NCI-H187 (cell line): Measurements from ENCODE around the gene TBC1D25.
"Not testable (repeated sequence)": the region's sequence is repeated elsewhere in the genome, so short reads cannot be mapped to it uniquely, and the experiment has no call there.

Source experiments
- DNase-seq, 2 experiments: peaks; one replicate each; lab custom pipeline; 2025; lab: John Stamatoyannopoulos, UW

The TBC1D25 gene

DNA sequence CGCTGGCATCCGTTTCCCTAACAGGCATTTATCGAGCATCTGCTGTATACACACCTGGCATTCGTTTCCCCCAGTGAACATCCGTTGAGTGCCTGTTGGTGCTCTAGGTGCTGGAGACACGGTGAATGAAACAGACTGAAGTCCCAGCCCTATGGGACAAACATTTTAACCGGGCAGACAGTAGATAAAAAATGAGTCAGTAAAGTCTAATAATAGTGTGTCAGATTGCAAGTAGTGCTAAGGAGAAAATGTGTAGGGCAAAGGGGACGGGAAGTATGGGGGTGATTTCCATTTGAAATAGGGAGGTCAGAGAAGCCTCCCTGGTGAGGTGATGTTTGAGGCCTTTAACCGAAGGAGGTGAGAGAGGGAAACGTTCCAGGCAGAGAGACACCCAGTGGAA is 23.2 kb upstream of the TBC1D25 start:
- no peak for DNase-seq

DNA sequence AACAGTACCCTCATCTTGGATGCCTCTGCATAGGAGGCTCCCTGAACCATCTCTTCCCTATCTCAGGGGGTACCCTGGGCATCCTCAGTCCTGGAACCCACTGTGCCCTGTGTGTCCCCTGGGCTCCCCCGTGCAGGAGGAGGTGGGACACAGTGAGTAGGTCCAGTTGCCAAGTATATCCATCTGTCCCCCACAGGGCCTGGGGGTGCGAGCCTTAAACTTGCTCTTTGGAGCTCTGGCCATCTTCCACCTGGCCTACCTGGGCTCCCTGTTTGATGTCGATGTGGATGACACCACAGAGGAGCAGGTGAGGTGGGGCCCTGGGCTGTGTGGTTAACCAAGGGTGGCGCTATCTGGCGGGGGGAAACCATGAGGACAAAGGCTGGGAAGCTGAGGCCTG is 22.5 kb upstream of the TBC1D25 start:
- DNase-seq, result no peak

DNA sequence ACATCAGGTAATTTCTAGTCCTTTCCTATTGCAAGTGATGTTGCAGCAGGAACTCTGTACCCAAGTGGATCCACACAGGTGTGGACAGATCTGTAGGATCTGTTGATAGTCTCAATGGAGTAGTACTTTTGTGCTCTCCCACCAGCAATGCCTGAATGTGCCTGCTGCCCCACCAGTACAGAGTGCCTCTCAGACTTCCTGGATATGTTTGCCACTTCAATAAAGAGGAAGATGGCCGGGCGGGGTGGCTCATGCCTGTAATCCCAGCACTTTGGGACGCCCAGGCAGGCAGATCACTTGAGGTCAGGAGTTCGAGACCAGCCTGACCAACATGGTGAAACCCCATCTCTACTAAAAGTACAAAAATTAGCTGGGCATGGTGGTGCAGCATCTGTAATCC is 20.0 kb upstream of the TBC1D25 start:
- DNase-seq, result not testable (repeated sequence)

DNA sequence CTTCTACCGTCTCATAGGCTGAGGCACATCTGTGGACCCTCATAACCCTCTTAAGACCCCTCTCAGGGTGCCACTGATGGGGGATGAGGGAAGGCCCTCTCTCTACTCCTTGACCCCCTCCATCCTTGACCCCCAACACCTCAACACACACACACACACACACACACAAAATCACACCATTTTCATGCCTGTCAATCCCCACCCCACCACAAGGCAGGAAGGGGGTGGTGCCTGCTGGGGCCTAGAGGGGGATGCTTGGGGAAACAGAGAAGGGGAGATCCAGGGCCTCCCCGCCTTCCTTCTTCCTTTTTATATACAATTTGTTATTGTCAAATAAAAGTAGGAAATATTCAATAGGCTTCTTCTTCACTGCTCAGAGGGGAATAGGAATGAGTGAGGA is 19.1 kb upstream of the TBC1D25 start:
- DNase-seq, result no peak

DNA sequence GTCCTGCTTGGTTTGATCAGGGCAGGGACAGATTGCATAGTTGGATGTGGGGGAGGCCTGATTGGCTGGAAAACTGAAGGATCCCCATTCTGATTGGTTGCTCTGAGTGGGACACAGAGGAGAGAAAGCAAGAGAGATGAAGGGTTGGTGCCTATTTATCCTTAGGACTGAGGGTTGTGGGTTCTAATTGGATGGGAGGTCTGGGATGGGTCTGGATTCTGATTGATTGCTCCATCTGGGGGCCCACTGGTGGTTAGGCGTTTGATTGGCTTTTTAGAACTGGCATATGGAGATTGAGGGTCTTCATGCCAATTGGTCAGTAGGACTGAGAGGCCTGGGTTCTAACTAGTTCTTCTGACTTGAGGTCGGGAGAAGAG is 18.6 kb upstream of the TBC1D25 start:
- DNase-seq, result no peak

DNA sequence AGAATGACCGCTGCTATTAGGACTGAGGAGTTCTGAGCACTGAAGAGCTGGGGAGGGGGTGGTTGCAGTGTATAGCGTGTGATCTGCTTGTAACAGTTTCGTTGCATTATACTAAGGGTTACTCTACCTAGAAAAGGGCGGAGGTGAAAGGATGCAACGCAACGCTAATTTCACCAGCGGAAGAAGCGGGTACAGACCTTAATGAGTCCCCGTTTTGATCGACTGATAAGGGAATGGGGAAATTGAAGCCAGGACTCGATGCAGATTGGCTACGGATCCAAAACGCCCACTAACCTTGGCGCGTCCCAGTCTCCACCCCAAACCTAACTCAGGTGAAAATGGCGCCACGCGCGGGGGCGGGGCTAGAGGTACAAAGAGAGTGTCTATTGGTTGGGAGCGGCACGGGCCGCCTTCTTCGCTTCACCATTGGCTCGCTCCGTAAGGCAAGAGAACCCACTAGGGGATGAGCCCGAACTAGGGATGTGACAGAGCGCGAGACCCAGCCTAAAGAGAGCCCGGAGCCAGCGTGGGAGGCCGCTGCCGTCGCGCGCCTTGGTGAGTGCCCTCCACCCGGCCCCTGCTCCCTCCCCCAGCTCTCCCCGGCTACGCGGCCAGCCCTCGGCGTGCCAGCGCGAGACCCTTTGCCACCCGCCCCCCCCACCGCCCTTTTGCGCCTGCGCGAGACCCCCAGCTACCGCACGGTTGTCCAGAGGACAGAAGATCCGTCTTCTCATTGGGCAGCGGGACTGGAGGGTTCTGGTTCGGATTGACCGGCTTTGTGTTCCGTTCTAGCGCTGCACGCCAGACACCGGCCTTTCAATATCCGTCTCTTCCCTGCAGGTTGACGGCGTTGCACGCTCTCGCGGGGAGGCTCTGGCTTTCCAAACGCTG is 17.9 kb upstream of the TBC1D25 start, which contains the start of gene EBP:
Gene EBP, plus strand, starts transcription at position 456 of the 891 bp plus-strand sequence. CDS start 1,964 bp downstream, outside the sequence.
- peak; percentile 90 to 93 for DNase-seq

DNA sequence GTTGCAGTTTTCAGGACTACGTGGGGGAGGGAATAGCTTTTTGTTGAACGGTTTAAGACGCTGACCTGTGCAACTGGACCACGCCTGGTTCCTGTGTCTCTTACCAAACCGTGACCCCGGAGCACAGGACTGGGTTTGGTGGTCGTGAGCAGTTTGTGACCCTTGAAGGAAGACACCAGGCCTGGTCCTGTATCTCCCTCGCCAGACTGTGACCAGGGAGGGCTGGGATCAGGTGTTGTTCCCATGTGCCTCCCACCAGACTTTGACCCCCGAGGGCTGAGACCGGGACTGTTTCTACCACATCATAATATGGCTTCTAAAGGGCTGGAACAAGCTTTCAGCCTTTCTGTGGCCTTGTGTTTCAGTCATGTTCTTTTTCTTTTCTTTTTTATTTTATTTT is 17.2 kb upstream of the TBC1D25 start:
- no peak for DNase-seq

DNA sequence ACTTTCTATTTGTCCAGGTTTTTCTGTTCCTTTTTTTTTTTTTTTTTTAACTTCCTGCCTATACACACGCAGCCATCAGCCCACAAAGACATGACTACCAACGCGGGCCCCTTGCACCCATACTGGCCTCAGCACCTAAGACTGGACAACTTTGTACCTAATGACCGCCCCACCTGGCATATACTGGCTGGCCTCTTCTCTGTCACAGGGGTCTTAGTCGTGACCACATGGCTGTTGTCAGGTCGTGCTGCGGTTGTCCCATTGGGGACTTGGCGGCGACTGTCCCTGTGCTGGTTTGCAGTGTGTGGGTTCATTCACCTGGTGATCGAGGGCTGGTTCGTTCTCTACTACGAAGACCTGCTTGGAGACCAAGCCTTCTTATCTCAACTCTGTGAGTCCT is 15.8 kb upstream of the TBC1D25 start:
- DNase-seq, result no peak

DNA sequence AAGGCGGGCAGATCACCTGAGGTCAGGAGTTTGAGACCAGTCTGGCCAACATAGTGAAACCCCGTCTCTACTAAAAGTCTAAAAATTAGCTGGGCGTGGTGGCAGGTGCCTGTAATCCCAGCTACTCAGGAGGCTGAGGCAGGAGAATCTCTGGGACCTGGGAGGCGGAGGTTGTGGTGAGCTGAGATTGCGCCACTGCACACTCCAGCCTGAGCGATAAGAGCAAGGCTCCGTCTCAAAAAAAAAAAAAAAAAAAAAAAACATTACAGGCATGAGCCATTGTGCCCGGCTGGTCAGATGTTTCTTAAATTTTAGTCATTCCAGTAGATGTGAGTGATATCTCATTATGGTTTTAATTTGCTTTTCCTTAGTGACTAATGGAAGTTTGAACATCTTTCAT is 13.7 kb upstream of the TBC1D25 start:
- not testable (repeated sequence) for DNase-seq

DNA sequence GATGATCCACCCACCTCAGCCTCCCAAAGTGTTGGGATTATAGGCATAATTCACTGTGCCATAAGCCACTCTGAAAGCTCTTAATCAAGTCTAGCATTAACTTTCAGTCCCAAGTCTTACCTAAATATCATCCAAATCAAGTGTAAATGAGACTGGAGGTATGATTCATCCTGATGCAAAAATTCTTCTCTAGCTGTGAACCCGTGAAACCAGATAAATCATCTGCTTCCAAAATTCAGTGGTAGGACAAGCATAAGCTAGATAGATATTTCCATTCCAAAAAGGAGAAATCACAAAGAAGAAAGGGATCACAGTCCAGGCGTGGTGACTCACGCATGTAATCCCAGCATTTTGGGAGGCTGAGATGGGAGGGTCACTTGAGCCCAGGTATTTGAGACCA is 8.8 kb upstream of the TBC1D25 start:
- DNase-seq, result no peak

DNA sequence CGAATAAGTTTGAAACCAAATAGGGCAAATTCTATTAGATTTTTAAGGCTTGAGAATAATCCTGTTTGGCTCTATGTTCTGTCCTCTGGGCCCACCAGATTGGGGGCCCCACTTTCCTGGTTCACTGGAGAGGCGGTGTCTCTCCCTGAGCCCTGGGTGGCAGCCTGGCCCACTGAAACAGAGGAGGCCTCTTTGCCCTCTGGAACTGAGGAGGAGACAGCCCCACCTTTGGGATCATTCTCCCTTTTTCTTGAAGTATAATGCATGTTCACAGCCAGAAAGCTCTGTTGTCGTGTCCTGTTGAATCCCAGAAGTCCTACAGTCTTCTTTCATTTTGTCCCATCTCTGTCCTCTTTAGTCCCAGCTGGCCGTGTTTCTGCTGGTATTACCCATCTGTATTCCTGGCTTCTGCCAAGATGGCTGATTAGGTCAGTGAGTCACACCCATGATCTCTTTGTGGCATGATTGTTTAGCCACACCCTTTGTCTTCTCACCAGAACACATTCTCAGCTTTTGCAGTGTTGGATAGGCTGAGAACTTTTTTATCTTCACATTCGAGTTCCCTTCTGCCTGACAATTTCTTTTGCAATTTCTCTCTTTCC is 8.1 kb upstream of the TBC1D25 start:
- no peak for DNase-seq

DNA sequence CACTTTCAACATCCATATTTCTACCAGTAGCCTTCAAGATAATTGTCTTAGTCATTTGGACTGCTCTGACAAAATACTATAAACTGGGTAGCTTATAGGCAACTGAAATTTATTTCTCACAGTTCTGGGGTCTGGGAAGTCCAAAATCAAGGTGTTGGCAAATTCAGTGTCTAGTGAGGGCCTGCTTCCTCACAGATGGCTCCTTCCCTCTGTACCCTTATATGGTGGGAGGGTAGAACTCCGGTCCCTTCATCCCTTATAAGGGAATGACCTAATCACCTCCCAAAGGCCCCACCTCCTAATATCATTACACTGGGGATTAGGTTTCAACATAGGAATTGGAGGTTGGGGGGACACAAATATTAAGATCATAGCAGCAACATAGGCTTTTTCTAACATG is 7.4 kb upstream of the TBC1D25 start:
- no peak for DNase-seq

DNA sequence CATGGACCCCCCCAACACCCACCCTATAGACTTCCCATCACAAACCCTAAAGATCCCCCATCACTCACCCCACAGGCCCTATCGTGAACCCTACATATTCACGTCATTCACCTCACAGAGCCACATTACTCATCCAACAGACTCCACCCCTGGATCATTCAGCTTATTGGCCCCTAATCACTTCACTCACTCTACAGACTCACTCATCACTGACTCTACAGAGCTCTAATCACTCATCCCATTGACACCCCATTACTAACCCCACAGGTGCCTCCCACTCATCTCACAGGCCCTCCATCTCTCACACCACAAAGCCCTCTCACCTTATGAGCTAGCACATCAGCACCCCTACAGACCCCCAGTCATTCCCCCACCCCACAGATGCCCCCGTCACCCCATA is 6.3 kb upstream of the TBC1D25 start:
- no peak for DNase-seq

DNA sequence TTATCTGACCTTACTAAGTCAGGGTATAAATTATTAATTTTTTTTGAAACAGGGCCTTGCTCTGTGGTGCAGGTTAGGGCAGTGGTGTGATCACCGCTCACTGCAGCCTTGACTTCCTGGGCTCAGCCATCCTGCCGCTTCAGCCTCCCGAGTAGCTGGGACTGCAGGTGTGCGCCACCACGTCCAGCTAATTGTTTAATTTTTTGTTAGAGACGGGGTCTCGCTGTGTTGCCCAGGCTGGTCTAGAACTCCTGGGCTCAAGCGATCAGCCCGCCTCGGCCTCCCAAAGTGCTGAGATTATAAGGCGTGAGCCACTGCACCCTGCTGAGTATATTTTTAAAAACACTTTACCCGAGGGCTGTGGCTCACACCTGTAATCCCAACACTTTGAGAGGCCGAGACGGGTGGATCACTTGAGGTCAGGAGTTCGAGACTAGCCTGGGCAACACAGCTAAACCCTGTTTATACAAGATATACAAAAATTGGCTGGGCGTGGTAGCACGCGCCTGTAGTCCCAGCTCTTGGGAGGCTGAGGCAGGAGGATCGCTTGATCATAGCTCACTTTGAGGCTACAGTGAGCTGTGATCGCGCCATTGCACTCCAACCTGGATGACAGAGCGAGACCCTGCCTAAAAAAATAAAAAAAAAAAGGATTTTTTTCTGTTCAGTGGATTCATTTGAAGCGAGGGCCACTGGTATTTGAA is 721 bp upstream of the TBC1D25 start:
- no peak for DNase-seq

DNA sequence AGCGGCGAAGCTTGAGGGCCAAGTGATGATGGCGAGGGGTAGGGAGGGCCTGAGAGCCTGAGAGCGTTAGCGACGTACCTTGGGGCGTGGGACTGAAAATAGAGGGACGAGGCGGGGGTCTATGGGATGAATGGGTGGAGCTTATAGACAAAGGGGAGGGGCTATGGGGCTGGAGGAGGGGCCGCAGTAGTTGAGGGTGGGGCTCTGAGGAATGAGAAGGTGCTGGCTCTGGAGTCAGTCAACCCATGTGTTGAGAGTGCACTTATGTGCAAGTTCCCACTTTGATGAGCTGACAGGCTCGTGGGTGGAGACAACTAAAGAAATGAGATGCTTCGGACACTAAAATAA is 488 bp downstream of the TBC1D25 start:
- DNase-seq, result peak in 1 of 2 experiments; percentile 70

DNA sequence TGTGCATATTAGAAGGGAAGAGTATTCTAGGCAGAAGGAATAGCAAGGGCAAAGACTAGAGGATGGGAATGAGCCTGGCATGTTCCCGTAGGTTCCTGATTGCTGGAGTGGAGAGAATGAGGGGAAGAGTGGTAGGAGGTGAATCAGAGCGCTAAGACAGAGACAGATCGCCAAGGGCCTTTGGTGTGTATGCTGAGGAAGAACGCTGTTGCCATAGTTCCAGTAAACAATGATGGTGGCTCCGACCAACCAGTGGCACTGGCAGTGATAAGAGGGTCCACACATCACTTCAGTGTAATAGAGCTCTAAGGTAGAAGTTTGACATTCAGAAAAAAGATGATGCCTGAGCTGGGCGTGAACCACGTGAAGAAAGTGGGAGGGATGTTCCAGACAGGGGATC is 966 bp downstream of the TBC1D25 start:
- DNase-seq, result no peak

DNA sequence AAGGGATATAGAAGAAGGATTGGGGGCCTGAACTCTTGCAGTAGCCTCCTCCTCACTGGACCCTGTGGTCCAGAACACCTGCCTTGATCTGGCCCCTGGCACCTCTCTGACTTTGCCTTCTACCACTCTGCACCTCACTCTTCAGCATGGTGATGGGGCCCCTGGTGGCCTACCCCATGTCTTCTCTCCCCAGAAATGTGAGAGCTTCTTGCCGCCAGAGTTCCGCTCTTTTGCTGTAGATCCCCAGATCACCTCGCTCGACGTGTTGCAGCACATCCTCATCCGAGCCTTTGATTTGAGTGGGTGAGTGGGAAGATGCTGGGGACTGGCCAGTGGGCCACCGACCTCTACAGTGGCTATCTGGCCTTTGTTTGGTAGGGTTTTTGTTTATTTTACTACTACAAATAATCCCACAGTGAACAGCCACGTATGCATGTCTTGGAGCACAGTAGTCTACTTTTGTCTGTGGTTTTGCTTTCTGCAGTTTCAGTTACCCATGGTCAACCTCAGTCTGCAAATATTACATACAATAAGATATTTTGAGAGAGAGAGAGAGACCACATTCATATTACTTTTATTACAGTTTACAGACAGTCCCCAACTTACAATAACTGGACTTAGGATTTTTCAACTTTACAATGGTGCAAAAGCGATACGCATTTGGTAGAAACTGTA is 1.8 kb downstream of the TBC1D25 start:
- DNase-seq, result no peak

DNA sequence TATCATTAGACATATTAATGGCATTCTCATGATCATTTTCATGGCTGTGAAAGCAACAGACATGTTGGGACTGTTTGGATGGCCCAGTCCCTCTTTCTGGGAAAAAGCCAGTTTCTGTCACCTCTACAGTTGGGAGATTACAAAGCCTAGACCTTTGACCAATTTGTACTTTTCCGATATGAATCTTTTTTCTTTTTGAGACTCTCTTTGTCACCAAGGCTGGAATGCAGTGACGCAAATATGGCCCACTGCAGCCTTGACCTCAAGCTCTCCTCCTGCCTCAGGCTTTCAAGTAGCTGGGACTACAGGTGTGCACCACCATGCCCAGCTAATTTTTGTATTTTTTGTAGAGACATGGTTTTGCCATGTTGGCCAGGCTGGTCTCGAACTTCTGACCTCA is 9.4 kb downstream of the TBC1D25 start:
- no peak for DNase-seq

DNA sequence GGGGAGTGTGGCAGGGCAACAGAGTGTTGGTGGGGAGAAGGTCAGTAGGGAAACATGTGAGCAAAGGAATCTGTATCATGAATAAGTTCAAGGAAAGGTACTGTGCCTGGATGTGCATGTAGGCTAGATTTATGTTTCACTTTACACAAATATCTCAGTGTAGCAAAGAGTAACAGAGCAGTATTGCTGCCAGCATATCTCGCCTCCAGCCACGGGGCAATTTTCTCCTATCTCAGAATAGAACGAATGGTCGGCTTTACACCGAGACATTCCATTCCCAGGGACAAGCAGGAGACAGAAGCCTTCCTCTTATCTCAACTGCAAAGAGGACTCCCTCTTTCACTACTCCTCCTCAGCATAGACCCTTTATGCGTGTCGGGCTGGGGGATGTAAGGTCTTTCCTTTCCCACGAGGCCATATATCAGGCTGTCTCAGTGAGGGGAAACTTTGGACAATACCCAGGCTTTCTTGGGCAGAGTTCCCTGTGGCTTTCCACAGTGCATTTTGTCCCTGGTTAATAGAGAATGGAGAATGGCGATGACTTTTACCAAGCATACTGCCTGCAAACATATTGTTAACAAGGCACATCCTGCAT is 16.3 kb downstream of the TBC1D25 start:
- DNase-seq, result not testable (repeated sequence)

DNA sequence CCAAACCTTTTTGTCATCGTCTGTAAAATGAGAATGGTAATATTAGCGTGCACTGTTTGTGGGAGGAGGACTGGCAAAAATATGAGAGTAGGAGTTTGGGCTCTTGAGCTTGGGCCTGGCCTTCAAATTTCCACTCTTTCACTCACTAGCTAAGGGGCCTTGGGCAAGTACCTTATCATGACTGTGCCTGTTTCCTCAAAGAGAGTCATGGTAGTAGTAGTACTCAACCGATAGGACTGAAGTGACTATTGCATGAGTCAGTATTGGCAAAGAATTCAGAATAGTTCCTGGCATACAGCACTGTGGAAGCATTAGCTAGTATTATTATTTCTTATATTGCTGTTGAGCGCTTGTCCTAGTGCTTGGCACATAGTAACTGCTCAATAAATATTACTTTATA is 18.8 kb downstream of the TBC1D25 start:
- DNase-seq, result no peak

DNA sequence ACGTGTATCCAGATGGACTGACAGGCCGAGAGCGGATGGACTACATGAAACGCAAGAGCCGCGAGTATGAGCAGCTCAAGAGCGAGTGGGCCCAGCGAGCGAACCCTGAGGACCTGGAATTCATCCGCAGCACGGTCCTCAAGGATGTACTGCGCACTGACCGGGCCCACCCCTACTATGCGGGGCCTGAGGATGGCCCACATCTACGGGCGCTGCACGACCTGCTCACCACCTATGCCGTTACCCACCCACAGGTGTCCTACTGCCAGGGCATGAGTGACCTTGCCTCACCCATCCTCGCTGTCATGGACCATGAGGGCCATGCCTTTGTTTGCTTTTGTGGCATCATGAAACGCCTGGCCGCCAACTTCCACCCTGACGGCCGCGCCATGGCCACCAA is 20.1 kb downstream of the TBC1D25 start:
- DNase-seq, result no peak

DNA sequence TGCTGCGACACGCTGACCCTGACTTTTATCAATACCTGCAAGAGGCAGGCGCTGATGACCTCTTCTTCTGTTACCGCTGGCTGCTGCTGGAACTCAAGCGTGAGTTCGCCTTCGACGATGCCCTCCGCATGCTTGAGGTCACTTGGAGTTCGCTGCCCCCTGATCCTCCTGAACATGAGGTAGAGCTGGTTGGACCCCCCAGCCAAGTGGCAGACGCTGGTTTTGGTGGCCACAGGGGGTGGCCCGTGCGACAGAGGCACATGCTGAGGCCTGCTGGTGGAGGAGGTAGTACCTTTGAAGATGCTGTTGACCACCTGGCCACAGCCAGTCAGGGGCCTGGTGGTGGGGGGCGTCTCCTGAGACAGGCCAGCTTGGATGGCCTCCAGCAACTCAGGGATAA is 20.5 kb downstream of the TBC1D25 start:
- no peak for DNase-seq
